A549 (cell line): ENCODE data around the gene AIPL1.

Experiments used
- CHD2 ChIP-seq: fragments of 150-350 bp; IDR thresholded peaks from 2 replicates; pipeline ENCODE4 v1.6.1; 2014; ENCODE audit warnings: low read length; ENCODE audit not compliant: partially characterized antibody
- EP300 ChIP-seq, 2 experiments: fragments of >200 bp; sonication (Bioruptor Twin); formaldehyde crosslinking; IDR thresholded peaks; 2 replicates in 1 of 2; 3 replicates in 1 of 2; pipeline ENCODE4 v1.6.1; 2016 to 2017
- FOSL2 ChIP-seq, 2 experiments: fragments of 450-650 bp in 1 of 2; fragments of >200 bp in 1 of 2; sonication (Bioruptor Twin) in 1 of 2; formaldehyde crosslinking; IDR thresholded peaks; 2 replicates each; pipeline versions ENCODE4 v1.5.0 to v1.6.1; 2016 to 2020; ENCODE audit warnings: mild to moderate bottlenecking in 1 of 2, moderate library complexity in 1 of 2

DNA sequence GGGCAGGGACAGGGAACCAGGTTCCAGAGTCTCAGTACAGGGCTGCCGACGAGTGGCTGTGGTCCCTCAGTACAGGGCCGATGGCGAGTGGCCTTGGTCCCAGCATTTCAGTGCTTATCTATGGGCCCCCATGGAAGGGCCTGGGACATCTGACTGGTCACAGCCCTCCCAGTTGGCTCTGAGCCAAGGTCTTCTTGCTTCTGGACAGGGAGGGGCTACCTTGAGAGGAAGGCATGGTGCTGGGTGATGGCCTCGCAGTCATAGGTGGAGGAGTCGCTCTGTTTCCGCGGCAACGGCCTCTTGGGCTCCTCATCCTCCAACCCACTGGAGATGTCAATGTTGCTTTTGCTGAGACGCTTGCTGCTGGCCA, 41.9 kb upstream of the AIPL1 start:
- no peak for TF ChIP-seq EP300 (IDR thresholded peaks at IDR 0.05)
- no peak for TF ChIP-seq CHD2
- no peak for TF ChIP-seq FOSL2 (IDR thresholded peaks at IDR 0.05)
- TF ChIP-seq FOSL2 (CRISPR knock-in tag; IDR thresholded peaks at IDR 0.05): no peak
